GM21390 (cell line): ENCODE measurements around the gene MXD4.

Experiments
- ATAC-seq: cut with Tn5 transposase; IDR thresholded peaks from one replicate; pipeline ENCODE4 v1.9.1; 2021; ENCODE audit not compliant: unreplicated experiment

MXD4 gene

DNA sequence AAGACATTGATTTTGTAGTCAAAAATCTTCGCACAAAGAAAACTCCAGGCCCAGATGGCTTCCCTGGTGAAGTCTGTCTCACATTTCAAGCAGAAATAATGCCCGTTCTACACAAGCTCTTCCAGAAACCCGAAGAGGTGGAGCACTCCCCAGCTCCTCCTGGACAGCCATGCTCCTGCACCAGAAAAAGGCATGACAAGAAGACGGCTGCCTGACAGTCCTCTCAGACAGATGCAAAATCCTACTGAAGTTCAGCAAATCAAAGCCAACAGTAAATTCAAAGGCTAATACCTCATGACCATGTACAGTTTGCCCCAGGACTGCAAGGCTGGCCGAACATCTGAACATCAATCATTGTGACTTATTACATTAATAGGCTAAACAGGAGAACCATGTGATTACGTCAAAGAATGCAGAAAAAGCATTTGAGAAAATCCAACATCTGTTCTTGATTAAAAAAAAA lies 30.8 kb upstream of the MXD4 start:
- ATAC-seq = no peak

DNA sequence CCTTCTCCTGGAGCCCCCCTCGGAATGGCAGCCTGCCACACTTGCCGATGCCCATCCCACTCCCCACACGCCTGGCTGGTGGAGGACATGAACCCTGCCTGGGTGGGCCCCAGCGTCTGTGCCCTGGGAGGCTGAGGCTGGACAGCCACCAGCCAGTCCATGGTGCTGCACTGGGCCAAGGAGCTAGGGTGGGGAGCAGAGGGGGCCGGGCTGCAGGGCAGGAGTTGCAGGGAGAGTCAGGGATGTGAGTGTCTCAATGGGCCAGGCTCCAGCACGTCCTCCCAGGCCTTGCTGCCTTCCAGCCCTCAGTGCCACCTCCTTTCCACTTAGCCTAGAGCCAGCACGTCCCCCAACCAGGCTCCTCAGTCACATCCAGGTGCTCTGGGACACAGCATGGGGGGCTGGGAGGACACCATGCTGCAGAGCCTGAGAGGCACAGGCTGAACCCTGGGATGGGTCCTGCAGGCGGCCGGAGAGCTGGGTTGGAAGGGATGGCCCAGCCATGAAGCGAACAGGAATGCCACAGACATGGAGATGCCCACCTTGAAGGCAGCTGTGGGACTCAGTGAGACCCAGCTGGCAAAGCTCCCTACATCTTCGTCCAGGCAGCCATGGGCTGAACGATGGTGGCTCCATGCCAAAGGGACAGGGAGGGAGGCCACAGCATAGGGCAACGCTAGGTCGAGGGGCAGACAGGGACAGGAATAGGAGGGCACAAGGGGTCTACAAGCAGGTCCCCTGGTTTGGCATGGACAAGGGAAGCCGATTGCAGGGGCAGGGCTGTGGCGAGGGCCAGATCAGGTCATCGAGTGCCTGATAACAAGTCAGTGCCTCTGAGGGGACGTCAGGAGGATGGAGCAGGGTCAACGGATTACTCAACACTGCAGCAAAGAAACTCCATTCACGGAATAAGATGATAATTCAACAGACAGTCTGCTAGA lies 30.1 kb upstream of the MXD4 start:
- no peak for ATAC-seq

DNA sequence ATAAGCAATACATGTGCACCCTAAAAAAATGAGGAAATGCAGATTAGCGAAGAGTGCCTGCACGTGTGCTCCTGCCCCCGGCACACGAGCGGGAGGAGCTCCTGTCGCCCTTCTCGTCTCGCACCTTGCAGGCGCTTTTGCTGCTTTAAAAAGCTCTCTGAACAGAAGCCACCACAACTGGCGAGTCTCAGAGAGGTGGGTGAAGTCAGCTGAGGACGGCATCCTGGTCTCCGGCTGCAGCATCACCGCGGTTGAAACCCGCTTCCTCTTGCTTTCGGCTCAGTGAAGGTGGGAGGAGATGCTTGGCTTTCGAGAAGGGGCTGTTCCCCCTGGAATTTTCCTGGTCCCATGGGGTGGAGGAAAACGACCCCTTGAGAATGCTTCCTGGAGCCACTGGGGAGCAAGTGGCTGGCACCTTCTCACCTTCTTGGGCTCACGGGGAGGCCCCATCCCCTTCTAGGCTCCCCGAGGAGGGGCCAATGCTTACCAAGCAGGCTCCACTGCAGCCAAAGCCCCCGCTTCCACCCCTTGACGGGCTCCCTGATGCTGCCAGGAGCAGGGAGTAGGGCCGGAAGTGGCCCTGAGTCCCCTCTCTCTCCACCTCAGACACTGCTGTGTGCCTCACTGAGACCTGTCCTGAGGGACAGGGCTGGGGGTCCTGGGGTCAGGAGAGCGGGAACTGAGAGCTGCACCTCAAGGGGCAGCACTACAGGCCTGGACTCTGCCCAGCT lies 29.2 kb upstream of the MXD4 start:
- no peak for ATAC-seq

DNA sequence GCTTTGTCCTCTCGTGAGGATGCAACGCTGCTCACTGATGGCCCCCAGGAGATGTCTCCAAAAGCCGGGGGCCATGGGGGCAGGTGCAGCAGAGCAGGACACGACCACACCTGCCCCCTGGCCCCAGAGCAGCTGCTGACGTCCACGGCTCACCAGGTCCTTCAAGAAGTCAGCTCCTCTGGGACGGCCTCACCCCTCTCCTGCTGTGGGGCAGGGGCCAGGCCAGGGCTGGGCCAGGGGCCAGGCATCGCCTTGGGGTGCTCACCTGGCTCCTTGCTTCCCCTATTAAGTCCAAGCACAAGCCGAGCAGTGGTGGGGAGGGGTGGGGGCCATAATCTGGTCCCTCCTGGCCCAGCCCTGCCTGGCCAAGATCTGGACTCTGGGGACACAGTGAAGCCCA lies 28.6 kb upstream of the MXD4 start:
- ATAC-seq = no peak

DNA sequence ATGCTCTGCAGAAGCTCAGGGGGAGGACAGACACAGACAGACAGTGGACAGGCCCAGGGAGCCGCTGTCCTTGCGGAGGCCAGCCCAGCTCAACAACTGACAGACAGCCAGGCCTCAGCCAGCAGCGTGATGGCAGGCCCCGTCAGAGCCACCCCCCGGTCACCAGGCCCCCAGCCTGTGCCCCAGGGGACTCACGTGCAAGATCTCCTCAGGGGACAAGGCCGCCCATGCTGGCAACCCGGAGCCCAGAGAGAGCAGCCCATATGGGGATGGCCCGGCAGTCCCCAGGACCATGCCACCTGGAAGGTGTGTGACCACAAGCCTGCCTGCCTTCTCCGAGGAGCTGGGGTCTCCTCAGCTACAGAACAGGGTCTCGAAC lies 28.0 kb upstream of the MXD4 start:
- ATAC-seq = no peak

DNA sequence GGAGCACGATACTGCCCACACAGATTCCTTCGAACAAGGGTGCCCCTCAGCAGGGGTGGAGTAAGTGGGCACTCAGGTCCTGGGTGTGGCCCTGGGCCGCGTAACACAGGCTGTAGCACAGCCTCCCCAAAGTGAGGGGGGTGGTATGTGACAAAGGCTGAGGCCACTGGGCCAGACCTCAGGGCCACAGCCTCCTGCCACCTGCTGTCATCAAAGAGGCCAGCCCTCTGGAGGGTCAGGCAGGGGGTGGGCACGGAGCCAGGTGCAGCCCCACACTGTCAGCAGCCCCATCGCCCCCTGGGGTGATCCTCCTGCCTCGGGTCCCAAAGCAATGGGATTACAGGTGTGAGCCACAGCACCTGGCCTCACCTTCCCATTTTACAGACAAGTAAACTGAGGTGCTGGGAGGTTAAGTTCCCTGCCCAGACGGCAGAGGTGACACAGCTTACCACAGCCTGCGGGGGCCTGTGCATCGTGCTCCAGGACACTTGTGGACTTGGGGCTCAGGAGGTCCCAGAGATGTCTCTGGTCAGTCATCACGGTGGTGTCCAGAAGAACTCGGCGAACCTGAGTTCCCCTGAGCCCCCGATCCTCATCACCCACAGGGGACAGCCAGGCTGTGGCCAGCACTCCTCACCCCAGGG lies 27.5 kb upstream of the MXD4 start:
- no peak for ATAC-seq

DNA sequence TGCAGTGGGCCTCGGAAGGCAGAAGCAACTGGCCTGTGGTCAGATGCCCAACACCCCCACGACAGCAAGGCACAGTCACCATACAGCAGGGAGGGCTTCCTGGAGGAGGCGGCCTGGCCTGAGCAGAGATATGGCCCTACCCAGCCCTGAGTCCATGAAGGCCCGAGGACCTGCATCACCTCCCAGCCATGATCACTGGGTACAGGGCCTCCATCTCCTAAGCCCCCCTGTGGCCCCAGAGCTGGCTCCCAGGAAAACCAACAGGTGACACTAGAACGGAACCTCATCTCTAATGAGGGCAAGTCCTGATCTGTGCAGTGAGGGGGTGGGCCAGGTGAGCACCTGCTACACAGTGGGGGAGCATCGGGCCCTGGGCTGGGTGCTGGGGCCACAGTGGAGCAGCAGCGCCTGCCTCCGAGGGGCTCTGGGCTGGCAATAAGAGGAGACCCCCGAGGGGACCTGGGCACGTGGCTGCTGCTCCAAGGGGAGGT lies 26.2 kb upstream of the MXD4 start:
- ATAC-seq = no peak

DNA sequence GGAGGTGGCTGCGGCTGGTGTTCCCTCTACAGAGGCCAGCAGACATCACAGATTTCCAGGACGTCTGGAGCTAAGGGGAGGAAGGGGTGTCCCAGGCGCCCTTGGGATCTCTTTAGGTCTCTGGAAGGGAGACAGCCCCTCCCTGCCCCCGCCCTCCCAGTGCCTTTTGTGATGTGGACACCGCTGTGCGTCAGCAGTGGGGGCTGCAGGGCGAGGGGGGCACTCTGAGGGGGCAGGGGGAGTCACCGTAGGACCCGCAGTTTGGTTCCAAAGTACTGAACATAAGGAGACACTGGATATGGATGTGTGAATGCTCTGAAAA lies 25.6 kb upstream of the MXD4 start:
- no peak for ATAC-seq

DNA sequence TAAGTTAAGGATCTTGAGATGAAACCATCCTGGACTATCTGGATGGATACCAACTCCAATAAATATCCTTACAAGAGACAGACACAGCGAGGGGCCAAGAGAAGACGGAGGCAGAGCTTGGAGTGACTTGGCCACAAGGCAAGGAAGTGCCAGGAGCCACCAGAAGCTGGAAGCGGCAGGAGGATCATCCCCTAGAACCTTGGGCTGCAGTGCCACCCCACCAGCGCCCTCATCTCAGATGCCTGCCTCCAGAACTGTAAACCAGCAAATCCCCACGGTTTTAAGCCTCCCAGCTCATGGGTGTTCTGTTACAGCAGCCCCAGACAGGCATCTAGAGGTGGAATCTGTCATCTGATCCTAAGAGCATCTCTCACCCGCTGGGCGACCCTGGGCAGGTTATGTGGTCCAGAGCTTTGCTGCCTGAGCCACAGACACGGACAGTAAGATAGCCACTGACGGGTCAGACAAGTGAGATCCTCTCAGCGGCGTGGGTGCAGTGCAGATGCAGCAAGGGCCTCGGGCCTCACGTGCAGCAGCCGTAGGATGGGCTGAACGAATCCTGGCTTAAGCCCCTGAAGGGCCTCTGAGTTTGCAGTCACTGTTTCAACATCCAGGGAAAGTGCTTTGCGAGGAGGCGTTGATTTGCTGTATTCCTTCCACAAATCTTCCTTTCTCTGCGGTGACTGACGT lies 25.1 kb upstream of the MXD4 start:
- no peak for ATAC-seq

DNA sequence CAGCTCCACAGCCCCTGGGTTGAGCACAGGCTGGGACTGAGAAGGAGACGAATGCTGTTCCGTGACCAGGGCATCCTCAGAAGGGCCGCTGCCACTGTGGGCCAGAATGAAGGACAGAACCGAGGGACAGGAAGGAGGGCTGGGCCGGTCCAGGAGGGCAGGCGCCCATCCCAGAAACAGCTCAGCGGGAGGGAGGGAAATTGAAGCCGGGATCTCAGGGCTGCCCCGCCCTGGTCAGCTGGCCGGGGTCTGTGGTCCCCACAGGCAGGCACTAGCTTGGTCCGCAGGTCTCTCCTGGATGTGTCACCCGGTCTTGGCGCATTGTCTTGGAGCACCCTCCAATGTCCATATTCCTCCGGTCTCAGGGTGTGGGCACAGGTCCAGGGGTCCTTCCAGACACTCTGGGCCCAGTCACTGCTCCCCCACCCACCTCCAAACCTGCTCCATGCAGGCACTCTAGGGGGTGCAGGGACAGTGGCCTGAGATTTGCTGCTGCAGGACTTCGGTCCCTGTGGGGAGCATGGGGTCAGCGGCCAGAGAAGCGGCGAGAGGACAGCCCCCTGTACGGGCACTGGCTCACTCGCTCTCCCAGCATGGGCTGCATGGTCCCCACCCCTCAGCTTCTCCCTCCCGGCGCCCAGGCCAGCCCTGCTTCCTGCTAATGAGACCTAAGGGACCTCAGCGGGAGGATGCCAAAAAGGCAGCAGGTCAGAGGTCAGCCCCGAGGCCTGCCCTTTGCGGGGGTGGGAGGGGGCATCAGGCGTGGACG lies 23.9 kb upstream of the MXD4 start:
- ATAC-seq = no peak

DNA sequence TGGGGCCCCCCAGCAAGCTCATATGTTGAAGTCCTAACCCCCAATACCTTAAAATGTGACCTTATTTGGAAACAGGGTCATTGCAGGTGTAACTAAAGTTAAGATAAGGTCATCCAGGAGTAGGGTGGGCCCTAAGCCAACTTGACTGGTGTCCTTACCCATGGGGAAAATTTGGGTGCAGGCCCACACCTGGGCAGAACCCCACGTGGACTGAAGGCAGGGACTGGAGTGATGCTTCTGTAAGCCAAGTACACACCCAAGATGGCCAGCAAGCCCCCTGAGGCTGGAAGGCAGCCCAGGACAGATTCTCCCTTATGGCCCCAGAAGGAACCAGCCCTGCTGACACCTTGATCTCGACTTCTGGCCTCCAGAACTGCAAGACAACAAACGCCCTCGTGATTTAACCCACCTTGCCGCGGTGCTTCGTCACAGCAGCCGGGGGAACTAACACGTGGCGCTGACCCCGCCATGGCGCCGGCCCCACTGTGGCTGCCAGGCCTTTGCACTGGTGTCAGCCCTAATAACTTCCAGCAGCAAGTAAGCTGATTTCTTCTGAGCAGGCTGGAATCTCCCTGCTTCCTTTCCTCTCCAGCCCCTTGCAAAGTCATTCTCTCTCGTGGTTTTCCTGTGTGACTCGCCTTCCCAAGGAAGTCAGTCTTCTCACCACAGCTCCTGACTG lies 23.2 kb upstream of the MXD4 start:
- ATAC-seq = no peak

DNA sequence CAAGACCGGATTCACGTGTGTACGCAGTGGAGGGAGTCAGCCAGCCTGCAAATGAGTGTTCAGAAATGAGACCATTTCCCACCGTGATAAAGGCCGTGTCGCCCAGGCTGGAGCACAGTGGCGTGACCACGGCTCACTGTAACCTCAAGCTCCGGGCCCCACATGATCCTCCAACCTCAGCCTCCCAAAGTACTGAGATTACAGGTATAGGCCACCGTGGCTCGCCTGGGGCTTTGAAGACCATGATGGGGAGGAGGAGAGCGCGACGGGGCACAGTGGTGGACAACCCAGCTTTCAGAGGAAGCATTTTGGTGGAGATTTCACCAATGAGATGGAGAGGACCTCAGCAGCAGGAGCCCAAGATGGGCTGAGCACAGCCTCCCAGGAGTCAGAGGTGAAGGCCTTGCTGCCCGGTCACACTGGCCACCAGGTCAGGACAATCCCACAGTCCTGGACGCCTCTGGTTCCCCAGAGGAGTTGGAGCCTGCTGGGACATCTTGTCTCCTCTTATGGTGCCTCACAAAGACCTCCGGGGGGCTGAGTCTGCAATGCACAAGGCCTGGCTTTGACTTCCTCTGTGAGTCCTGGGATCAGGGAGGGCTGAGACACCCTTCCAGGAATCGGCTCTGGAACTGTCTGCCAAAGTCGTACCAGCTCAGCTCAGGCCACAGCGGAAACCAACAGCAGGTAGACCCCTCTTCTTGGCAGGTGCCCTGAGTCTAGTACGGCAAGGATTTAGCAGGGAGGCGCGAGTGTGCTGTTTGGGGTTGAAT lies 22.4 kb upstream of the MXD4 start:
- no peak for ATAC-seq

DNA sequence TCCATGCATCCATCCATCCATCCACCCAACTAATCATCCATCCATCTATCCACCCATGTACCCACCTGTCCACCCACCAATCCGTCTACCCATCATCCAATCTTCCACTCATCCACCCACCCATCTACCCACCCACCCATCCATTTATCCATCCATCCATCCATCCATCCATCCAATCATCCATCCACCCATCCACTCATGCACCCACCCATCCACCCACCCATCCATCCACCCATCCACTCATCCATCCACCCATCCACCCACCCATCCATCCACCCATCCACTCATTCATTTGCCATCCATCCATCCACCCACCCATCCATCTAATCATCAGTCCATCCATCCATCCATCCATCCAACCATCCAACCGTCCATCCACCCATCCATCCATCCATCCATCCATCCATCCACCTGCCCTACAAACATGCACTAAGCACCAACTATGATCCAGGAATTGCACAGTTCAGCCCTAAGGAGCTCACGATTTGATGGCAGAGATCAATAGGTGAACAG lies 21.3 kb upstream of the MXD4 start:
- no peak for ATAC-seq

DNA sequence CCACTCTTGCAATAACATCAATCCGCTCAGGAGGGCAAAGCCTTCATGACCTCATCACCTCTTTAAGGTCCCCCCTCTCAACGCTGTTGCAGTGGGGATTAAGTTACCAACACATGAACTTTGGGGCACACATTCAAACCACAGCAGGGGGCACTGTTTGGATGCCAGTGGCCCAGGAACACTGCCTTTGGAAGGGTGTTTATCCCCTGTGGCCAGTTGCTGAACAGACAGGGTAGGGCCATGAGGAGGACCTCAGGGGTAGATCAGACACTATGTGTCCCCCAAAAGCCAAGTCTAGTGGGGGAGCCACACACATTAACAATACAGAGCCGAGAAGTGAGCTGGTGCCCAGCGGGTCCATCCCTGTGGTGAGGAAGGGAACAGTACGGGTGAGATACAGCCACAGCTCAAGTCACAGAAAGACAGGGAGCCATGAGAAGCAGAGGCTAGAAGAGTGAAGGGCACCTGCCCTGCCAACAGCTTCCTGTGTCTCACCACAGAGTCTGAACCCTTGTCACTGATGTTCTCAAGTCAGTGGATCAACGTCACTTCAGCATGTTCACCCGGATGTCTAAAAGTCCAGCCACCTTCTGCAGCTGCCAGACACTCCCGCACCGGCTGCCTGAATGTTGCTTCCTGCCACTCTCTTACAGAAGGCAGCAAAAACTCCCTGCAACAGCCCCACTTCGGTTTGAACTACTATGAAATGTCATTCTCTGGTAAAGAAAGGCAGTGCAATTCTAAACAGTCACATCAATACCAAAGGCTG lies 19.9 kb upstream of the MXD4 start:
- ATAC-seq = peak; percentile 63

DNA sequence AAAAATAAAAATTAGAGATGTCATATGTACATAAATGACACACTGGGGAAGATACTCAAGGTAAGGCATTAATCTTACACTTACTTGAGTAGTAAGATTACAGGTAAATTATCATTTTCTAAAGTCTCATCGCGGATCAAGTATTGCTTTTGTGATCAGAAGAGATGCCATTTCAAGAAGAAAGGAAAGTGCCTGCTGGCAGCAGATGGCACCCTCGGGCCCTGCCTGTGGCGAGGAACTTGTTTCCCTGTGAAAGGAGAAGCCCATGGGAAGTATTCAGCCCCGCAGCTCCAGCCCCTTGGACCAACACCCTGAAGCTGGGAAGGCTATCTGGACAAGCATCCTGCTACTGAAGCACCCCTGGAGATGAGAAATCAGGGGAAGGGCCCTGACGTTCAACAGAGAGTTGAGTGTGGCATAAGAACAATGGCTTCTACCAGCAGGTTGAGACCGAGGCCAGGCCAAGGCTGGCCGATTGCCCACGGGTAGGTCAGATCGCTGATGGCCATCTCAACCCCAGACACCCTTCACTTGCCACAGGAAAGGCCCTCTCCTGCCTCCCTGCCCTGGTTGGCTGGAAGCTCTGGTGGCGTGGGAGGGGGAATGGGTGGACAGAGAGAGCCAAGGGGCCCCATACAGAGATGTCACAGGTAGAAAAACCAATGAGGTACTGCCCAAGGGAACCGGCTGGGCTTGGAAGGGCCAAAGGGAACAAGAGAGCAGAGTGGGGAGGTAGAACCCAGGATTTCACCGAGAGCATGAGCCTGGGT lies 18.8 kb upstream of the MXD4 start:
- ATAC-seq = no peak

DNA sequence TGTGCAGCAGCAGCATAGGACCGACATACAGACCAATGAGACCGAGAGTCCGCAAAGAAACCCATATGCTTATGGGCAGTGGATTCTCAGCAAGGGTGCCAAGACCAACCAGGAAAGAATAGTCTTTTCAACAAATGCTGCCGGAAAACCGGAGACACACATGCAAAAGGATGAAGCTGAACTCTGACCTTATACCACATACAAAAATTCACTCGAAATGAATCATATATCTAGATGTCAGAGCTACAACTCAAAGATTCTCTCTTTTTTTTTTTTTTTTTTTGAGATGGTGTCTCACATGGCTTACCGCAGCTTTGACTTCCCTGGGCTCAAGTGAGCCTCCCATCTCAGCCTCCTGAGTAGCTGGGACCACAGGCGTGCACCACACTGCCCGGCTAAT lies 16.0 kb upstream of the MXD4 start:
- ATAC-seq = no peak

DNA sequence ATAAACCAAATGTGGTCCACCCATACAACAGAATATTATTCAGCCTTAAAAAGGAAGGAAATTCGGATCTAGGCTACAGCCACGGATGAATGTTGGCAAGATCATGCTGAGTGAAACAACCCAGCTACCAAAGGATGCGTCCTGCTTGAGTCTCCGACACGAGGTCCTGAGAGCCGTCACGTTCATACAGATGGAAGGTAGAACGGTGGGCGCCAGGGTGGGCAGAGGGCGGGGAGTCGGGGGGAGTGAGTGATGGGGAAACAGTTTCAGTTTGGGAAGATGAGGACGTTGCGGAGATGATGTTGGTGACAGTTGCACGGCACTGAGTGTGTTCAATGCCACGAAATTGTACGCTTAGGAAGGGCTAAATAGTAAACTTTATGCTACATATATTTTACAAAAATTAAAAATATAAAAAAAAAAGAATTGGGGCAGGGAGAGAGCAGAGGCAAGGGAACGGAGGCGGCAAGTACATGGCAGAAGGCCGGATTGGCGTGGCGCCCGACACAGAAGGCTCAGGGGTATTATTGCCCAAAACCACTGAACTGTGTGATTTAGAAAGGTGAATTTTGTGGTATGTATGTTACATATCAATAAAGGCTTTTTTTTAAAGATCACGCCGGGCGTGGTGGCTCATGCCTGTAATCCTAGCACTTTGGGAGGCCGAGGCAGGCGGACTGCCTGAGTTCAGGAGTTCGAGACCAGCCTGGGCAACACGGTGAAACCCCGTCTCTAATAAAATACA lies 14.8 kb upstream of the MXD4 start:
- no peak for ATAC-seq
